ENCODE measurements around the gene LCE1B. TPM values are rescaled to one million over a fixed set of nuclear protein-coding genes. Genes with fewer than 3 reads are reported as not detected.

The LCE1B gene
- total and polyA plus RNA-seq, 4 donors: not detected

DNA sequence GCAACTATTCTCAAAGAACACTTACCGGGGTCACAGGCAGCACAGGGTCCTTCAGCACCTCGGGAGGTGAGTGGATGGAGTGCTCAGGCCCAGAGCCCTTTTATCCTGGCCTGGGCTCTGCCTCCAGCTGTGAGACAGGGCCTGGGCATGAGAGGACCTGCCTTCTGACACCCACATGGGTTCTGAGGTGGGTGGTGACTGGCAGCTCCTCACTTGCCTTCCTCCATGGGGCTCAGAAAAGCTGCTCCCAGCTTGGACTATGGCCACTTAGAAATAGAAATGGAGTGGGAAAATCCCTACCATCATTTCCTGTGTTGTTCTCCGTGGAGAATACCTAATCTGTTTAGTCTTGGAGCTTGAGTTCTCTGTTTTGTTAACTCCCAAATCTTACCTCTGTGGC is 5.2 kb upstream of the LCE1B start, which contains the start of gene LCE1C:
TSS of gene LCE1C (minus strand) at position 76 of the 400 bp plus-strand sequence. CDS start 1,173 bp downstream, outside the sequence.
- Histone ChIP-seq H3K9ac (ENCODE audit: insufficient read depth in 1 of 2, low read length in 2 of 2) (no peak within 1 kb of the TSS), H3K27ac (ENCODE audit: low read depth in 1 of 2, low read length in 1 of 2) (no peak within 1 kb of the TSS), H3K4me3 (no peak within 1 kb of the TSS), H3K9me3 (ENCODE audit: control insufficient read depth in 4 of 4, insufficient read depth in 3 of 4, low read length in 3 of 4) (peaks cover 0 to 3% (median 0%) of the 10 kb centered on the region in 4 donors), H3K4me1 (ENCODE audit: control insufficient read depth in 5 of 5, insufficient read depth in 5 of 5, low read length in 5 of 5) (no peaks in the 10 kb centered on the region), H3K36me3 (ENCODE audit: control insufficient read depth in 4 of 4, insufficient read depth in 4 of 4, low read length in 4 of 4) (no peaks in the 10 kb centered on the region), H3K27me3 (ENCODE audit: control insufficient read depth in 3 of 3, insufficient read depth in 3 of 3, low read length in 2 of 3) (no peaks in the 10 kb centered on the region)
- no peak for ATAC-seq (ENCODE audit: insufficient read depth, low FRiP score)
- no peak for DNase-seq
- 54 to 70% methylated on average over 3 of the region's 3 CpGs for WGBS, 2 donors
- TF ChIP-seq CTCF (IDR thresholded peaks at IDR 0.05; ENCODE audit: control extremely low read depth, extremely low read depth): no peak

DNA sequence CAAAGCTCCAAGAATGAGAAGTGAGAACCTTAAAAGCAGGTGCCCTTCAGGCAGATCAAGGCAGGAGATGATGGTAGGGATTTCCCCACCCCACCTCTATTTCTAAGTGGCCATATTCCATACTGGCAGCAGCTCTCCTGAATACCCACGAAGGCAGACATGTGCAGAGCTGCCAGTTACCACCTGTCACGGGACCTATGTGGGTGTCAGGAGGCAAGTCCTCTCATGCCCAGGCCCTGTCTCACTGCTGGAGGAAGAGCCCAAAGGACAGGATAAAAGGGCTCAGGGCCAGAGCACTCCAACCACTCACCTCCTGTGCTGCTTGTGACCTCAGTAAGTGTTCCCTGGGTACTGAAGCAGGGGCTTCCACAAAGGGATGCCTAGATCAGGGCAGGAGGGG is 721 bp upstream of the LCE1B start:
- no peak for TF ChIP-seq CTCF (IDR thresholded peaks at IDR 0.05; ENCODE audit: control extremely low read depth, extremely low read depth)
- Histone ChIP-seq H3K9me3 (ENCODE audit: control insufficient read depth in 4 of 4, insufficient read depth in 3 of 4, low read length in 3 of 4) (peaks cover 0 to 3% (median 0%) of the 10 kb centered on the region in 4 donors), H3K27me3 (ENCODE audit: control insufficient read depth in 3 of 3, insufficient read depth in 3 of 3, low read length in 2 of 3) (no peaks in the 10 kb centered on the region), H3K4me3 (no peak overlapping the region), H3K27ac (ENCODE audit: low read depth in 1 of 2, low read length in 1 of 2) (no peak overlapping the region), H3K9ac (ENCODE audit: insufficient read depth in 1 of 2, low read length in 2 of 2) (no peak overlapping the region), H3K4me1 (ENCODE audit: control insufficient read depth in 5 of 5, insufficient read depth in 5 of 5, low read length in 5 of 5) (no peaks in the 10 kb centered on the region), H3K36me3 (ENCODE audit: control insufficient read depth in 4 of 4, insufficient read depth in 4 of 4, low read length in 4 of 4) (no peaks in the 10 kb centered on the region)
- ATAC-seq (ENCODE audit: insufficient read depth, low FRiP score): no peak
- 72 to 75% methylated on average over 2 of the region's 2 CpGs for WGBS, 2 donors
- DNase-seq: no peak

DNA sequence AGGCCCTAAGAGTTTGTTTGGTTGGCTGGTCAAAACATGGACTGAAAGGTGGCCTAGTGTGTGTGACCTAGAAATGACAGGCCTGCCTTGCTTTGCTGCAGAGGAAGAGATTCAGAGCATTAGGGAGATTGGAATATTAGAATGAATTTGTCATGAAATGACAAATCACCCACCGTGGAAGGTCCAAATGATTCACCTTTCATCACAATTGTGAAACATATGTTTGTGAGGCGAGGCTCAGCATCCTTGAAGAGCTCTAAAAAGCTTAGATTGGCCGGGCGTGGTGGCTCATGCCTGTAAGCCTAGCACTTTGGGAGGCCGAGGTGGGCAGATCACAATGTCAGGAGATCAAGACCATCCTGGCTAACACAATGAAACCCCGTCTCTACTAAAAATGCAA is 5.5 kb downstream of the LCE1B start:
- H3K36me3 ChIP-seq (ENCODE audit: control insufficient read depth in 4 of 4, insufficient read depth in 4 of 4, low read length in 4 of 4): no peaks in the 10 kb centered on the region
- no peak for TF ChIP-seq CTCF (IDR thresholded peaks at IDR 0.05; ENCODE audit: control extremely low read depth, extremely low read depth)
- 84 to 88% methylated on average over 6 of the region's 6 CpGs for WGBS, 2 donors
- no peak for DNase-seq
- no peak overlapping the region for H3K4me3 ChIP-seq
- H3K27ac ChIP-seq (ENCODE audit: low read depth in 1 of 2, low read length in 1 of 2): no peak overlapping the region
- no peak overlapping the region for H3K9ac ChIP-seq (ENCODE audit: insufficient read depth in 1 of 2, low read length in 2 of 2)
- H3K9me3 ChIP-seq (ENCODE audit: control insufficient read depth in 4 of 4, insufficient read depth in 3 of 4, low read length in 3 of 4): no peaks in the 10 kb centered on the region
- no peaks in the 10 kb centered on the region for H3K27me3 ChIP-seq (ENCODE audit: control insufficient read depth in 3 of 3, insufficient read depth in 3 of 3, low read length in 2 of 3)
- H3K4me1 ChIP-seq (ENCODE audit: control insufficient read depth in 5 of 5, insufficient read depth in 5 of 5, low read length in 5 of 5): no peaks in the 10 kb centered on the region
- no peak for ATAC-seq (ENCODE audit: insufficient read depth, low FRiP score)

- DNase-seq (no peak), ATAC-seq (ENCODE audit: insufficient read depth, low FRiP score) (no peak)
- Histone ChIP-seq H3K27ac (ENCODE audit: low read depth in 1 of 2, low read length in 1 of 2) (no peak overlapping the region), H3K4me1 (ENCODE audit: control insufficient read depth in 5 of 5, insufficient read depth in 5 of 5, low read length in 5 of 5) (no peaks in the 10 kb centered on the region), H3K9ac (ENCODE audit: insufficient read depth in 1 of 2, low read length in 2 of 2) (no peak overlapping the region), H3K4me3 (no peak overlapping the region), H3K9me3 (ENCODE audit: control insufficient read depth in 4 of 4, insufficient read depth in 3 of 4, low read length in 3 of 4) (no peaks in the 10 kb centered on the region), H3K36me3 (ENCODE audit: control insufficient read depth in 4 of 4, insufficient read depth in 4 of 4, low read length in 4 of 4) (no peaks in the 10 kb centered on the region), H3K27me3 (ENCODE audit: control insufficient read depth in 3 of 3, insufficient read depth in 3 of 3, low read length in 2 of 3) (peaks cover 0 to 4% (median 0%) of the 10 kb centered on the region in 3 donors)
- 44% methylated on average over 5 of the region's 5 CpGs for WGBS, 2 donors
- TF ChIP-seq CTCF (IDR thresholded peaks at IDR 0.05; ENCODE audit: control extremely low read depth, extremely low read depth): no peak
These were observed 11.5 kb downstream of the LCE1B start for GRCh38 chr1:152823294-152823693.
